ENCODE measurements around the gene LUZP1.

DNA sequence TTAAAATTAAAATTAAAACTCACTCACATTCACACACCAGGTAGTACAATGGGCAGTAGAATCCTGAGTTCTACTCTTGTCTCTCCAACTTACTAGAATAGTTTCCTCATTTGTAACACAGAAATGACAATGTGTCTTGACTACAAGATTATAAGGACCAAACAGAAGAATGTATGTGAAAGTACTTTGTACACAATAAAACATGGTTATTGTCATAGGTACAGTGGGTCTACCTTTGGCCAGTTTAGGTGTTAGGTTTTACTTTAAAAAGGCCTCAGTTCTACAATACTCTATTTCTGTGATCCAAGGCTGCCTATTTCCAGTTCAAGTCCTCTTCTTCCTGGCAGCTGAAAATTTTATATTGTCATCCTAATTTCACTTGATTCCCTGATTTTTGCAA lies 50.2 kb downstream of the LUZP1 start:
- TF ChIP-seq EP300 (IDR thresholded peaks at IDR 0.05) (no peak), POLR2A (IDR thresholded peaks at IDR 0.05) (no peak)
- TF ChIP-seq, protein P1, sequence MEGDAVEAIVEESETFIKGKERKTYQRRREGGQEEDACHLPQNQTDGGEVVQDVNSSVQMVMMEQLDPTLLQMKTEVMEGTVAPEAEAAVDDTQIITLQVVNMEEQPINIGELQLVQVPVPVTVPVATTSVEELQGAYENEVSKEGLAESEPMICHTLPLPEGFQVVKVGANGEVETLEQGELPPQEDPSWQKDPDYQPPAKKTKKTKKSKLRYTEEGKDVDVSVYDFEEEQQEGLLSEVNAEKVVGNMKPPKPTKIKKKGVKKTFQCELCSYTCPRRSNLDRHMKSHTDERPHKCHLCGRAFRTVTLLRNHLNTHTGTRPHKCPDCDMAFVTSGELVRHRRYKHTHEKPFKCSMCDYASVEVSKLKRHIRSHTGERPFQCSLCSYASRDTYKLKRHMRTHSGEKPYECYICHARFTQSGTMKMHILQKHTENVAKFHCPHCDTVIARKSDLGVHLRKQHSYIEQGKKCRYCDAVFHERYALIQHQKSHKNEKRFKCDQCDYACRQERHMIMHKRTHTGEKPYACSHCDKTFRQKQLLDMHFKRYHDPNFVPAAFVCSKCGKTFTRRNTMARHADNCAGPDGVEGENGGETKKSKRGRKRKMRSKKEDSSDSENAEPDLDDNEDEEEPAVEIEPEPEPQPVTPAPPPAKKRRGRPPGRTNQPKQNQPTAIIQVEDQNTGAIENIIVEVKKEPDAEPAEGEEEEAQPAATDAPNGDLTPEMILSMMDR (IDR thresholded peaks at IDR 0.05) = no peak

All from gastroesophageal sphincter (tissue), 3 donors.